ENCODE results near the gene LARP1. TPM values are rescaled to one million over a fixed set of nuclear protein-coding genes. Genes with fewer than 3 reads are reported as not detected.
"Not testable (repeated sequence)": the region's sequence is repeated elsewhere in the genome, so short reads cannot be mapped to it uniquely, and the experiment has no call there.

LARP1 gene
- polyA plus RNA-seq, 3 donors = 29.8 to 61.3 (median 41.3) TPM

- H3K27ac ChIP-seq (ENCODE audit: low read depth, low read length) = peak overlapping the region; percentile 32
- WGBS, 3 donors = 0 to 1% (median 0%) methylated on average over 52 to 72 of the region's 73 CpGs
Measured at GRCh38 chr5:154756868-154757813, 2.0 kb downstream of the LARP1 start.

DNA sequence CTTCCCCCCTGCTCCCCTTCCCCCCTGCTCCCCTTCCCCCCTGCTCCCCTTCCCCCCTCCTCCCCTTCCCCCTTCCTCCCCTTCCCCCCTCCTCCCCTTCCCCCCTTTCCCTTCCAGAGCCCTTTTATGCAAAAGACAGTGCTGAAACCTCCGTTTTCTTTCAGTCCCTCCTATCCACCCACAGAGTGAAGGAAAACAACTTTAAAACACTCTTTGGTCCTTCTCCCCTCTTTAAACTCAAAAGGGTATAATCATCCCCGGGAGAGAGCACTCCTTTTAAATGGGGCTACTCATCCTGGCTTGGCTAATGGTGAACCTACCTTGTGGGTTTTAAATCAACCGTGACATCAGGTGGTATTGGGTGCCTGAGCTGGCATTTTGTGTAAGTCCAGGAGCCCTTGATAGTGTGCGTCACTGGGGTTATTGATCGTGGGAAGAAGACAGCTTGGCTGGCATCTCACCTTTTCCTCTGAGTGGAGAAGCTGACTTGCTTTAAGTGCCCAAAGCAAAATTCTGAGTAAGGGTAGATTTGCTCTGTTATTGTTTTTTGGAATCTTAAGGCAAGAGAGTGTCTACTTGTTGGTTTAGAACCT lies 2.7 kb downstream of the LARP1 start:
- WGBS, 3 donors = 7 to 19% (median 15%) methylated on average over 5 of the region's 5 CpGs
- H3K27ac ChIP-seq (ENCODE audit: low read depth, low read length) = no peak overlapping the region

DNA sequence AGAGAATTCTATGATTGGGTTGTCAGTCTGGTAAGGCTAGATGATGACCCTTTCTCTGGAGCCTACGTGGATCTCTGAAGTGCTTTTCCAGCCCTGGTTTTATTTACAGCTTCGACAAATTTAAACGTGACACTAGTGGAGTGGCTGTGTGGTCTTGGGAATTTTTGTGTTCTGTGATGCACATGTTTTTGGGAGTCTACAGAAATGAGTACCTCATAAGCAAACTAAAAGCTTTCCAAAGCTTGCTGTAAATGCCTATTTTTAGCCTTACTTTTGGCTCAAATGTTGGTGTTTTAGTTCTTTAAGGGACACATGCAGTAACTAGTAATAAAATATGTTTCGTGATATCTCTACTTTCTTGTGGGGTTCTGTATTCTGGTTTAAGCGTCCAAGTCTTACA lies 3.3 kb downstream of the LARP1 start:
- WGBS, 3 donors = 26 to 34% (median 27%) methylated on average over 5 of the region's 5 CpGs

GRCh38 chr5:154758977-154759376 lies 3.8 kb downstream of the LARP1 start:
- H3K27ac ChIP-seq (ENCODE audit: low read depth, low read length) = no peak overlapping the region
- 38 to 61% (median 56%) methylated on average over 3 of the region's 3 CpGs for WGBS, 3 donors

More for the DNA sequence above, 3.3 kb downstream of the LARP1 start:
- H3K27ac ChIP-seq (ENCODE audit: low read depth, low read length) = no peak overlapping the region

DNA sequence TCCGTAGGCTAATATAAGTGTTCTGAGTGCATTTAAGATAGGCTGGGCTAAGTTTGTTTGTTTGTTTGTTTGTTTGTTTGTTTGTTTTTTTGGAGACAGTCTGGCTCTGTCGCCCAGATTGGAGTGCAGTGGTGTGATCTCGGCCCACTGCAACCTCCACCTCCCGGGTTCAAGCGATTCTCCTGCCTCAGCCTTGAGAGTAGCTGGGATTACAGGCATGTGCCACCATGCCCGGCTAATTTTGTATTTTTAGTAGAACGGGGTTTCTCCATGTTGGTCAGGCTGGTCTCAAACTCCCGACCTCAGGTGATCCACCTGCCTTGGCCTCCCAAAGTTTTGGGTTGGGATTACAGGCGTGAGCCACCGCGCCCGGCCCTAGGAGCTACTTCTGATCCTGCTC lies 4.7 kb downstream of the LARP1 start:
- WGBS, 3 donors = 62 to 91% (median 90%) methylated on average over 12 of the region's 12 CpGs
- not testable (repeated sequence) for H3K27ac ChIP-seq (ENCODE audit: low read depth, low read length)

GRCh38 chr5:154761046-154761736 lies 6.0 kb downstream of the LARP1 start:
- no peak overlapping the region for H3K27ac ChIP-seq (ENCODE audit: low read depth, low read length)
- 41 to 46% (median 41%) methylated on average over 5 of the region's 5 CpGs for WGBS, 3 donors

- 24 to 90% (median 77%) methylated on average over 1 of the region's 1 CpG for WGBS, 3 donors
- H3K27ac ChIP-seq (ENCODE audit: low read depth, low read length) = no peak overlapping the region
Measured at GRCh38 chr5:154762261-154762660, 7.1 kb downstream of the LARP1 start.

DNA sequence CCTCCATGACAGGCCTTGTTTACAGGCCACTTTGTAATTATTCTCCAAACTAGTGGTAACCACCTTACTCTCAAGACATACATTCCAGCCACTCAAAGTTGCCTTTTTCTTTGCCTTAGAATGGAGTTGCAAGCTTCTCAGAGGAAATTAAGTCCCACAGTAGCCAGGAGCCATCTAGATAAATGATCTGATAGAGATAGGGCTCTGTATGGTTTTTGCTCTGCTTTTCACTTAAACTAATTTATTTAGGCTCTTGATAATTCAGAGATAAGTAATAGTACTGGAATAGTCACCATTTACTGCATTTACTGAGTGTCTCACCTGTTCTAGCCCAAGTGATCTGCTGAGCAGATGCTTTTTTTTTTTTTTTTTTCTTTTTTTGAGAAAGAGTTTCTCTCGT lies 7.5 kb downstream of the LARP1 start:
- 30 to 89% (median 58%) methylated on average over 1 of the region's 1 CpG for WGBS, 3 donors

GRCh38 chr5:154764967-154765366 lies 9.8 kb downstream of the LARP1 start:
- H3K27ac ChIP-seq (ENCODE audit: low read depth, low read length) = no peak overlapping the region
- 69 to 83% (median 72%) methylated on average over 3 of the region's 3 CpGs for whole genome bisulfite sequencing, 3 donors

More for the DNA sequence above, 7.5 kb downstream of the LARP1 start:
- H3K27ac ChIP-seq (ENCODE audit: low read depth, low read length) = no peak overlapping the region

GRCh38 chr5:154765396-154765925 lies 10.3 kb downstream of the LARP1 start:
- WGBS, 3 donors = 62 to 90% (median 85%) methylated on average over 10 of the region's 10 CpGs

DNA sequence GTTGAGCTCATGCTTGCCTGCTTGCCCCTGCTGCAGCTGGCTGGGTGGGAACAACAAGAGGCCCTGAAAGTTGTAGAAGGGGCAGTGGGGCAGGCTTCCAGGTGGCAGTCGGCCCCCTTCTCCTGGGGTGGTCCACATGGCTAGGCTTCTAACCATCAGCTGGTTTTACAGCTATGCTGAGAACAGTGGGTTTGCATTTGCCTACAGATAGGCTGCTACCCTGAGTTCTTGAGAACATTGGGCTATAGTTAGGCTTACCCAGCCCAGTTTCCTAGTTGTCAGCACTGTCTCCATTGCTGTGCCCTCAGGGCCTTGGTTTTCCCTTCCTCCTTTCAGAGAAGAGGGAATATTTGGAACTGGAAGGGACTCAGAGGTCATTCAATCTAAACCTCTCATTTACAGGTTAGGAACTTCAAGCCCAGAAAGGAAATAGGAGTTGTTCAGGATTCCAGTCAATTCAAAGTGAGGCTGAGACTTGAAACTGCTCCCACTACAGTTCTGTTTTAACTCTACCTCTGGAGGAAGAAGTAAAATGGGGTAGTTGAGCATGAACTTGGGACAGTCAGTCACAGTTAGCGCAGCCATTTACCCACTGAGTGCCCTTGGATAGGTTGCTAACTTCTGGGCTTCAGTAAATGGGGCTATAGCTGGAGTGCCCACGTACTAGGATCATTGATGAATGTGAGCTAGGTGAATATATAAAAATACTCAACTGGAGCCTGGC lies 11.5 kb downstream of the LARP1 start:
- H3K27ac ChIP-seq (ENCODE audit: low read depth, low read length) = no peak overlapping the region
- WGBS, 3 donors = 77 to 82% (median 81%) methylated on average over 3 of the region's 3 CpGs

More at GRCh38 chr5:154765396-154765925, 10.3 kb downstream of the LARP1 start:
- H3K27ac ChIP-seq (ENCODE audit: low read depth, low read length) = no peak overlapping the region

DNA sequence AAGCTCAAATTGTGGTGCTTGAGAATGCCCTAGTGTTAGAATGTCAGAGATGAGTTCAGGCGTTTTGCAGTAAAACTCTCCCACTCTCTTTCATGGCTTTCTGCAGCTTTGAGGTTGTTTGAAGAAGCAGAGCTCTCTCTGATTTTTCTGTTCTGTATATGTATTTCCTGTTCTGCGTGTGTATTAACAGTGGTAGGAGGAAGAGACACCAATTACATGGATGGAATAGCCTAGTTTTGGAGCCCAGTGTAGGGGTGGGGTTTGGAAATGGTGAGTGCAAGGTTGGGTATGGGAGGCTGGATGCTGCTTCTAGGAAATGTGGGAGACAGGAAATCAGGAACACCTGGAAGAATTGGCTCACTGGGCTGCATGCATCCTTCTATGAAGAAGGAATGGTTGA lies 12.4 kb downstream of the LARP1 start:
- WGBS, 3 donors = 27 to 30% (median 29%) methylated on average over 2 of the region's 2 CpGs
- H3K27ac ChIP-seq (ENCODE audit: low read depth, low read length) = no peak overlapping the region

DNA sequence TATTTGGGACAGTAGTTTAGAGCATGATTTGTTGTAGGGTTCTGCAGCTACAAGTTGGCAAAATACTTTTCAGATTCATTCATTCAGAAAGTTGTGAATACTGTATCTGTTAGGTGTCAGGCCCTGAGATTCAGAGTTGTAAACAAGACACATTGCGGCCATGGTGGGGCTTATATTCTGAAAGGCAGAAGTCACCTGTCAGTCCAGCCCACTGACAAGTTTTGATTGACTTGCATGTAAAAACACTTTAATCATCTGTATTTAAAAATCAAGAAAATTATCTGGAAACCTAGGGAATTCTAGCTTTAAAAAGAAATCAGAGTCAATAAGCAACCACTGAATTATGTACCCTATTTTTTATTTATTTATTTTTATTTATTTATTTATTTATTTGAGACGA lies 13.0 kb downstream of the LARP1 start:
- 86 to 95% (median 89%) methylated on average over 2 of the region's 2 CpGs for WGBS, 3 donors
- no peak overlapping the region for H3K27ac ChIP-seq (ENCODE audit: low read depth, low read length)

- 48 to 69% (median 55%) methylated on average over 2 of the region's 2 CpGs for WGBS, 3 donors
- H3K27ac ChIP-seq (ENCODE audit: low read depth, low read length) = no peak overlapping the region
Measured at GRCh38 chr5:154770111-154770510, 14.9 kb downstream of the LARP1 start.

DNA sequence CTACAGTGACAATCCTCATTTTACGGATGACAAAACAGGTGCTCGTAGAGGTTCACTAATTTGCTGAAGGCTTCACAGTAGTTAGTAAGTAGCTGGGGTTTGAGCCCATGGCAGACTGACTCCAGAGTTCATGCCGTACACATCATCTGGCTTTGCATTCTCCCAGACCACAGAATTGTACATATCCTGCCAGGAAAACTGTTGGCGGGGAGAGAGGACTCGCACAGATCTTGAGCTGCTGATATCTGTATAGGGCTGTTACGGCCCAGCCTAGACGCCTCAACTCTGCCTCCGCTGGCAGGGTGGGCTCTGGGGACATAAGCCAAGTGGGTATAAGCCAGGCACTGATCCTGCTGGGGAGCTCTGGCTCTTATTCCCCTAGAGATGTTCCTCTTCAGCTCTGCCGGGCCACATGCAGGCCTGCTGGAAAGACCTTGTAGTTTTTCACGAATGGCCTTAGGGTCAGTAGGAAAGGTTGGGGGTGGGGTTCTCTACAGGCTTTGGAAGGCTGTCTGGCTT lies 16.3 kb downstream of the LARP1 start:
- no peak overlapping the region for H3K27ac ChIP-seq (ENCODE audit: low read depth, low read length)
- WGBS, 3 donors = 27 to 44% (median 29%) methylated on average over 10 of the region's 10 CpGs

DNA sequence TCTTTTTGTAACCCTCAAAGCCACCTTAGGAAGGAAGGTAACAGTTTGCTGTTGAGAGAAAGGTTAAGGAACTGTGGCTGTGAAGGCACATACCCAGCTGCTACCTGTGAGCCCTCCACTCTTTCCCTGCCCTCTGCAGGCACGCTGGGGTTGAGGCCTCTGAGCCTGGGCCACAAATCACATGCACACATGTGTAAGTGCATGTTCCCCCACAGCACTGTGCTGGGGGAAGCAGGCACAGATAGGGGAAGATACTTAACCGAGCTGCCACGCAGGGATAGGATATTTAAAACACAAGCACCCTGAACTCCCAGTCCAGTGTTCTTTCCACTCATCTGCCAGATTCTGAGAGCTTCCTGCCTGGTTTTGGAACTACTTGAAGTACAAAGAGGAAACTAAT lies 18.1 kb downstream of the LARP1 start:
- H3K27ac ChIP-seq (ENCODE audit: low read depth, low read length) = no peak overlapping the region
- WGBS, 3 donors = 42 to 59% (median 56%) methylated on average over 3 of the region's 3 CpGs

- 50 to 76% (median 75%) methylated on average over 1 of the region's 1 CpG for WGBS, 3 donors
- H3K27ac ChIP-seq (ENCODE audit: low read depth, low read length) = no peak overlapping the region
Measured at GRCh38 chr5:154776167-154776566, 21.0 kb downstream of the LARP1 start.

- WGBS, 3 donors = 91 to 94% (median 92%) methylated on average over 2 of the region's 2 CpGs
Measured at GRCh38 chr5:154778534-154778933, 23.4 kb downstream of the LARP1 start.

More at GRCh38 chr5:154778534-154778933, 23.4 kb downstream of the LARP1 start:
- no peak overlapping the region for H3K27ac ChIP-seq (ENCODE audit: low read depth, low read length)
